ENCODE data around the gene BPIFB1. TPM values are rescaled to one million over a fixed set of nuclear protein-coding genes. Genes with fewer than 3 reads are reported as not detected.

Gene BPIFB1
- total and polyA plus RNA-seq, 2 donors from 2014 or later = not detected

- no peaks in the 10 kb centered on the region for H3K4me1 ChIP-seq (ENCODE audit: control insufficient read depth in 2 of 3, insufficient read depth in 2 of 3, low read depth in 1 of 3, low read length in 3 of 3)
- no peak overlapping the region for H3K4me3 ChIP-seq (ENCODE audit: low read length in 3 of 3)
- H3K27ac ChIP-seq (ENCODE audit: low read depth in 2 of 2, low read length in 2 of 2) = no peak overlapping the region
- no peak for TF ChIP-seq CTCF (IDR thresholded peaks at IDR 0.05; ENCODE audit: borderline replicate concordance, extremely low read depth, insufficient read depth)
- H3K9ac ChIP-seq (ENCODE audit: low read length in 3 of 3) = no peak overlapping the region
- no peaks in the 10 kb centered on the region for H3K27me3 ChIP-seq (ENCODE audit: control insufficient read depth, insufficient read depth, low read length)
- no peaks in the 10 kb centered on the region for H3K9me3 ChIP-seq (ENCODE audit: control insufficient read depth in 2 of 3, insufficient read depth in 1 of 3, low read length in 3 of 3)
- FAIRE-seq (no peak), DNase-seq (no peak)
- H3K36me3 ChIP-seq (ENCODE audit: control insufficient read depth in 2 of 3, insufficient read depth in 3 of 3, low read length in 3 of 3) = no peaks in the 10 kb centered on the region
- intact Hi-C loops (cut with DNase I) = no loop called here
These were observed 55.6 kb downstream of the BPIFB1 start for GRCh38 chr20:33338467-33339258.

GRCh38 chr20:33339515-33340058 is 56.6 kb downstream of the BPIFB1 start:
- Histone ChIP-seq H3K36me3 (ENCODE audit: control insufficient read depth in 2 of 3, insufficient read depth in 3 of 3, low read length in 3 of 3) (no peaks in the 10 kb centered on the region), H3K9ac (ENCODE audit: low read length in 3 of 3) (no peak overlapping the region), H3K27me3 (ENCODE audit: control insufficient read depth, insufficient read depth, low read length) (no peaks in the 10 kb centered on the region), H3K4me3 (ENCODE audit: low read length in 3 of 3) (no peak overlapping the region), H3K9me3 (ENCODE audit: control insufficient read depth in 2 of 3, insufficient read depth in 1 of 3, low read length in 3 of 3) (no peaks in the 10 kb centered on the region), H3K4me1 (ENCODE audit: control insufficient read depth in 2 of 3, insufficient read depth in 2 of 3, low read depth in 1 of 3, low read length in 3 of 3) (no peaks in the 10 kb centered on the region), H3K27ac (ENCODE audit: low read depth in 2 of 2, low read length in 2 of 2) (no peak overlapping the region)
- intact Hi-C loops (cut with DNase I) = no loop called here
- FAIRE-seq = no peak
- TF ChIP-seq CTCF (IDR thresholded peaks at IDR 0.05; ENCODE audit: borderline replicate concordance, extremely low read depth, insufficient read depth) = no peak
- no peak for DNase-seq

GRCh38 chr20:33343521-33343920 is 60.5 kb downstream of the BPIFB1 start:
- H3K27ac ChIP-seq (ENCODE audit: low read depth in 2 of 2, low read length in 2 of 2) = no peak overlapping the region
- DNase-seq (no peak), FAIRE-seq (no peak)
- TF ChIP-seq CTCF (IDR thresholded peaks at IDR 0.05; ENCODE audit: borderline replicate concordance, extremely low read depth, insufficient read depth) = no peak
- H3K9me3 ChIP-seq (ENCODE audit: control insufficient read depth in 2 of 3, insufficient read depth in 1 of 3, low read length in 3 of 3) = no peaks in the 10 kb centered on the region
- no peak overlapping the region for H3K9ac ChIP-seq (ENCODE audit: low read length in 3 of 3)
- no peaks in the 10 kb centered on the region for H3K4me1 ChIP-seq (ENCODE audit: control insufficient read depth in 2 of 3, insufficient read depth in 2 of 3, low read depth in 1 of 3, low read length in 3 of 3)
- intact Hi-C loops (cut with DNase I) = no loop called here
- no peak overlapping the region for H3K4me3 ChIP-seq (ENCODE audit: low read length in 3 of 3)
- H3K27me3 ChIP-seq (ENCODE audit: control insufficient read depth, insufficient read depth, low read length) = no peaks in the 10 kb centered on the region
- no peaks in the 10 kb centered on the region for H3K36me3 ChIP-seq (ENCODE audit: control insufficient read depth in 2 of 3, insufficient read depth in 3 of 3, low read length in 3 of 3)
